Right ventricle myocardium inferior (tissue), 1 donor: ENCODE measurements around the gene SP1. TPM values are rescaled to one million over a fixed set of nuclear protein-coding genes. Genes with fewer than 3 reads are reported as not detected.
"Not testable (repeated sequence)": the region's sequence is repeated elsewhere in the genome, so short reads cannot be mapped to it uniquely, and the experiment has no call there.

Source experiments
- ATAC-seq: fragments of 200-7000 bp; cut with Tn5 transposase; one replicate; pipeline ENCODE4 v1.9.1; 2020; ENCODE audit warnings: mild to moderate bottlenecking, moderate library complexity
- DNase-seq: peaks from one replicate; pipeline ENCODE4 v3.0.0; 2021; ENCODE audit errors: missing footprints
- intact Hi-C: fragments of 100-400 bp; cut with DNase I; formaldehyde crosslinking; loops from one replicate; pipeline ENCODE4 v1.11.0; 2022
- total RNA-seq: library from RNA; stranded (reverse); fragmentation: NEBNext Ultra II Directional; extraction: Animal tissue kit (Norgen Biotek cat#: 25700); gene quantifications from one replicate; pipeline ENCODE4 v1.2.1, GENCODE V29; 2021
- donor health status: DM: no; HTN: yes; CAD: no; lungs with severe emphysema.

The SP1 gene
- total RNA-seq, 1 donor from 2014 or later, result 31.3 TPM

GRCh38 chr12:53428741-53429140, 48.8 kb downstream of the SP1 start:
- DNase-seq (no peak), ATAC-seq (no peak)
- intact Hi-C loops, result no loop called here

- intact Hi-C loops, result no loop called here
- DNase-seq, result no peak
- ATAC-seq, result no peak
Observed at GRCh38 chr12:53430116-53430515, 50.1 kb downstream of the SP1 start.

- intact Hi-C loops, result no loop called here
- DNase-seq (no peak), ATAC-seq (no peak)
Observed at GRCh38 chr12:53431187-53431586, 51.2 kb downstream of the SP1 start.

- DNase-seq, intact Hi-C loops, ATAC-seq: not testable (repeated sequence)
Observed at GRCh38 chr12:53435326-53435725, 55.4 kb downstream of the SP1 start.

GRCh38 chr12:53439582-53439981, 59.6 kb downstream of the SP1 start:
- ATAC-seq, intact Hi-C loops: not testable (repeated sequence)

GRCh38 chr12:53441040-53441833, 61.3 kb downstream of the SP1 start, which contains the start of gene PRR13:
TSS of gene PRR13 (plus strand) at chr12:53441734. CDS start at chr12:53442715, 981 bp downstream.
- DNase-seq, result peak; percentile 99
- ATAC-seq, result peak; percentile 99
- intact Hi-C loops, result no loop called here

More at GRCh38 chr12:53439582-53439981, 59.6 kb downstream of the SP1 start:
- DNase-seq, result not testable (repeated sequence)

- DNase-seq (no peak), ATAC-seq (no peak)
Observed at GRCh38 chr12:53443955-53444354, 64.0 kb downstream of the SP1 start.

GRCh38 chr12:53444593-53445325, 64.8 kb downstream of the SP1 start:
- intact Hi-C loops, DNase-seq, ATAC-seq: not testable (repeated sequence)

More at GRCh38 chr12:53443955-53444354, 64.0 kb downstream of the SP1 start:
- intact Hi-C loops, result no loop called here

- no peak for ATAC-seq
- DNase-seq, result no peak
- intact Hi-C loops, result loop anchor here (5.0 kb wide), 1 partner anchor 51 kb away; the partner anchor contains the start of gene TARBP2
Observed at GRCh38 chr12:53450936-53451335, 71.0 kb downstream of the SP1 start.

- ATAC-seq, result peak; percentile 98
- intact Hi-C loops, result loop anchor here (5.0 kb wide), 1 partner anchor 51 kb away; the partner anchor contains the start of gene TARBP2
- DNase-seq, result peak; percentile 99
Observed at GRCh38 chr12:53451661-53452158, 71.7 kb downstream of the SP1 start, which contains the start of gene PCBP2. TSS of gene PCBP2 (plus strand) at chr12:53452102. CDS start at chr12:53454801, 2,699 bp downstream.

GRCh38 chr12:53452159-53453077, 72.4 kb downstream of the SP1 start:
- ATAC-seq (peak; percentile 81), DNase-seq (peak; percentile 94)
- intact Hi-C loops, result loop anchor here (5.0 kb wide), 1 partner anchor 50 kb away; the partner anchor contains the start of gene TARBP2

GRCh38 chr12:53453953-53454640, 74.1 kb downstream of the SP1 start:
- ATAC-seq (no peak), DNase-seq (no peak)
- intact Hi-C loops, result loop anchor here (5.0 kb wide), 1 partner anchor 48 kb away; the partner anchor contains the start of gene TARBP2

- ATAC-seq (no peak), DNase-seq (no peak)
- intact Hi-C loops, result loop anchor here (5.0 kb wide), 1 partner anchor 48 kb away; the partner anchor contains the start of gene TARBP2
Observed at GRCh38 chr12:53454707-53455106, 74.7 kb downstream of the SP1 start.

- DNase-seq (no peak), ATAC-seq (no peak)
- intact Hi-C loops, result no loop called here
Observed at GRCh38 chr12:53456654-53457366, 76.8 kb downstream of the SP1 start.

GRCh38 chr12:53459097-53459496, 79.1 kb downstream of the SP1 start:
- DNase-seq (no peak), ATAC-seq (no peak)
- intact Hi-C loops, result no loop called here

GRCh38 chr12:53461059-53461458, 81.1 kb downstream of the SP1 start:
- ATAC-seq (peak; percentile 77), DNase-seq (no peak)
- intact Hi-C loops, result no loop called here

- intact Hi-C loops, result no loop called here
- ATAC-seq (no peak), DNase-seq (no peak)
Observed at GRCh38 chr12:53461591-53461990, 81.6 kb downstream of the SP1 start.
